HG02588 (cell line): ENCODE measurements around the gene IQCE.

ENCODE experiments used
- ATAC-seq: cut with Tn5 transposase; IDR thresholded peaks from one replicate; pipeline ENCODE4 v1.9.1; 2021; ENCODE audit warnings: mild to moderate bottlenecking, moderate library complexity; ENCODE audit not compliant: unreplicated experiment

The IQCE gene

GRCh38 chr7:2558629-2559282, at the start of gene IQCE:
TSS of gene IQCE (plus strand) at chr7:2558979. CDS start at chr7:2559182, 203 bp downstream.
- ATAC-seq: peak; percentile 63

GRCh38 chr7:2509298-2509906, 49.4 kb upstream of the IQCE start:
- no peak for ATAC-seq

- no peak for ATAC-seq
Measured at GRCh38 chr7:2510130-2510776, 48.5 kb upstream of the IQCE start.

- no peak for ATAC-seq
Measured at GRCh38 chr7:2510909-2511768, 47.6 kb upstream of the IQCE start.

- ATAC-seq: no peak
Measured at GRCh38 chr7:2511769-2512168, 47.0 kb upstream of the IQCE start.

GRCh38 chr7:2512179-2512661, 46.6 kb upstream of the IQCE start:
- ATAC-seq: no peak

GRCh38 chr7:2512713-2513112, 46.1 kb upstream of the IQCE start:
- no peak for ATAC-seq

GRCh38 chr7:2513702-2514101, 45.1 kb upstream of the IQCE start:
- no peak for ATAC-seq

- no peak for ATAC-seq
Measured at GRCh38 chr7:2514473-2515423, 44.0 kb upstream of the IQCE start.

- ATAC-seq: no peak
Measured at GRCh38 chr7:2515424-2516193, 43.2 kb upstream of the IQCE start.

- no peak for ATAC-seq
Measured at GRCh38 chr7:2516194-2516555, 42.6 kb upstream of the IQCE start.

- no peak for ATAC-seq
Measured at GRCh38 chr7:2517026-2517425, 41.8 kb upstream of the IQCE start.

GRCh38 chr7:2517678-2518507, 40.9 kb upstream of the IQCE start:
- ATAC-seq: no peak

GRCh38 chr7:2518737-2519118, 40.1 kb upstream of the IQCE start:
- ATAC-seq: no peak

GRCh38 chr7:2519119-2519930, 39.5 kb upstream of the IQCE start, which contains the start of gene LFNG:
TSS of gene LFNG (plus strand) at chr7:2519774. CDS start at chr7:2519862, 88 bp downstream.
- ATAC-seq: peak; percentile 82

GRCh38 chr7:2520131-2520760, 38.5 kb upstream of the IQCE start:
- no peak for ATAC-seq

GRCh38 chr7:2520761-2521290, 38.0 kb upstream of the IQCE start:
- ATAC-seq: no peak
